Vagina (tissue), 2 donors: Measurements from ENCODE around the gene MYH11. TPM values are rescaled to one million over a fixed set of nuclear protein-coding genes. Genes with fewer than 3 reads are reported as not detected.

Experiments used
- DNase-seq, 2 donors: peaks; one replicate each; pipeline ENCODE4 v3.0.0-alpha.2; 2017; ENCODE audit errors: extremely low spot score in 2 of 2
- H3K27ac ChIP-seq: fragments of 200-600 bp; sonication (generic); one replicate; pipeline ENCODE4 v1.5.1; 2019
- H3K27me3 ChIP-seq: fragments of 200-600 bp; sonication (generic); one replicate; pipeline ENCODE4 v1.5.1; 2019
- H3K36me3 ChIP-seq, 2 donors: fragments of 200-600 bp; sonication (generic); one replicate each; pipeline ENCODE4 v1.5.1; 2017 to 2019
- H3K4me1 ChIP-seq: fragments of 200-600 bp; sonication (generic); one replicate; pipeline ENCODE4 v1.5.1; 2019
- H3K4me3 ChIP-seq, 2 donors: fragments of 200-600 bp; sonication (generic); 1 replicate in 1 of 2; 2 replicates in 1 of 2; pipeline ENCODE4 v1.5.1; 2016 to 2019
- H3K9me3 ChIP-seq: fragments of 200-600 bp; sonication (generic); one replicate; pipeline ENCODE4 v1.5.1; 2019
- CTCF ChIP-seq, 3 experiments: fragments of 450-650 bp in 2 of 3; fragments of 200-600 bp in 1 of 3; sonication (generic) in 1 of 3; IDR thresholded peaks; one replicate each; pipeline ENCODE4 v1.5.1; 2017 to 2019; ENCODE audit warnings: antibody characterized with exemption in 3 of 3, mild to moderate bottlenecking in 2 of 3, moderate library complexity in 2 of 3
- POLR2A ChIP-seq, 2 donors: fragments of 450-650 bp; IDR thresholded peaks; one replicate each; pipeline ENCODE4 v1.6.1; 2017; ENCODE audit warnings: antibody characterized with exemption in 2 of 2, mild to moderate bottlenecking in 2 of 2, moderate library complexity in 2 of 2
- POLR2AphosphoS5 ChIP-seq, 2 donors: sonication (generic); formaldehyde crosslinking; IDR thresholded peaks; one replicate each; pipeline ENCODE4 v1.9.0; 2017; ENCODE audit warnings: antibody characterized with exemption in 2 of 2, mild to moderate bottlenecking in 2 of 2, low read depth in 1 of 2; ENCODE audit not compliant: insufficient read depth in 1 of 2
- intact Hi-C: fragments of 100-400 bp; cut with DNase I; formaldehyde crosslinking; loops from one replicate; pipeline ENCODE4 v1.15.1; 2023
- total RNA-seq: library from RNA; depleted of rRNA; stranded (reverse); fragments of >200 nt; gene quantifications from one replicate; pipeline ENCODE4 v1.2.3, GENCODE V29; 2016

MYH11 gene
- total RNA-seq, 1 donor from 2014 or later, result 822 TPM

GRCh38 chr16:15857724-15858560 is 1.1 kb upstream of the MYH11 start:
- DNase-seq, result no peak
- Histone ChIP-seq H3K4me3 (peak overlapping the region; percentile 36 to 48), H3K36me3 (no peaks in the 10 kb centered on the region), H3K27me3 (no peaks in the 10 kb centered on the region), H3K27ac (peak overlapping the region; percentile 69), H3K9me3 (no peaks in the 10 kb centered on the region), H3K4me1 (peaks cover 22% of the 10 kb centered on the region)
- no peak for TF ChIP-seq CTCF (IDR thresholded peaks at IDR 0.05)
- TF ChIP-seq POLR2AphosphoS5 (IDR thresholded peaks at IDR 0.05; ENCODE audit: insufficient read depth in 1 of 2, low read depth in 1 of 2), result no peak
- TF ChIP-seq POLR2A (IDR thresholded peaks at IDR 0.05), result no peak
- intact Hi-C loops, result loop anchor here (5.0 kb wide), 1 partner anchor 89 kb away; the partner anchor contains the start of gene ABCC1

GRCh38 chr16:15856182-15856581 is 646 bp downstream of the MYH11 start:
- TF ChIP-seq POLR2AphosphoS5 (IDR thresholded peaks at IDR 0.05; ENCODE audit: insufficient read depth in 1 of 2, low read depth in 1 of 2) (no peak), POLR2A (IDR thresholded peaks at IDR 0.05) (no peak), CTCF (IDR thresholded peaks at IDR 0.05) (no peak)
- no peaks in the 10 kb centered on the region for H3K27me3 ChIP-seq
- no peak for DNase-seq
- intact Hi-C loops, result loop anchor here (5.0 kb wide), 1 partner anchor 91 kb away; the partner anchor contains the start of gene ABCC1
- peaks cover 22% of the 10 kb centered on the region for H3K4me1 ChIP-seq
- H3K4me3 ChIP-seq, result peak overlapping the region; percentile 36 to 48
- no peaks in the 10 kb centered on the region for H3K36me3 ChIP-seq
- peak overlapping the region; percentile 53 for H3K27ac ChIP-seq
- no peaks in the 10 kb centered on the region for H3K9me3 ChIP-seq

- no peak for DNase-seq
- H3K9me3 ChIP-seq, result no peaks in the 10 kb centered on the region
- intact Hi-C loops, result loop anchor here (5.0 kb wide), 1 partner anchor 92 kb away; the partner anchor contains the start of gene ABCC1
- no peaks in the 10 kb centered on the region for H3K36me3 ChIP-seq
- peaks cover 22% of the 10 kb centered on the region for H3K4me1 ChIP-seq
- no peak for TF ChIP-seq POLR2AphosphoS5 (IDR thresholded peaks at IDR 0.05; ENCODE audit: insufficient read depth in 1 of 2, low read depth in 1 of 2)
- TF ChIP-seq CTCF (IDR thresholded peaks at IDR 0.05), result no peak
- TF ChIP-seq POLR2A (IDR thresholded peaks at IDR 0.05), result no peak
- H3K27me3 ChIP-seq, result no peaks in the 10 kb centered on the region
- H3K4me3 ChIP-seq, result peak overlapping the region; percentile 36 to 48
- H3K27ac ChIP-seq, result peak overlapping the region; percentile 53
Measured at GRCh38 chr16:15855704-15856003, 1.2 kb downstream of the MYH11 start.

GRCh38 chr16:15854906-15855703 is 1.7 kb downstream of the MYH11 start:
- Histone ChIP-seq H3K9me3 (no peaks in the 10 kb centered on the region), H3K4me1 (peaks cover 22% of the 10 kb centered on the region), H3K36me3 (no peaks in the 10 kb centered on the region), H3K27me3 (no peaks in the 10 kb centered on the region), H3K4me3 (peak overlapping the region; percentile 36 to 48), H3K27ac (peak overlapping the region; percentile 43)
- DNase-seq, result no peak
- intact Hi-C loops, result loop anchor here (5.0 kb wide), 1 partner anchor 92 kb away; the partner anchor contains the start of gene ABCC1
- TF ChIP-seq CTCF (IDR thresholded peaks at IDR 0.05), result no peak
- TF ChIP-seq POLR2AphosphoS5 (IDR thresholded peaks at IDR 0.05; ENCODE audit: insufficient read depth in 1 of 2, low read depth in 1 of 2), result no peak
- TF ChIP-seq POLR2A (IDR thresholded peaks at IDR 0.05), result no peak
